HG03108 (cell line): ENCODE measurements around the gene OR6P1.

ENCODE experiments used
- ATAC-seq: cut with Tn5 transposase; IDR thresholded peaks from one replicate; pipeline ENCODE4 v1.9.1; 2021; ENCODE audit warnings: moderate library complexity; ENCODE audit not compliant: unreplicated experiment

OR6P1 gene

GRCh38 chr1:158570480-158570879 lies at the start of gene OR6P1:
TSS of gene OR6P1 (minus strand) at chr1:158570580. CDS start at chr1:158563604, 6,976 bp downstream.
- no peak for ATAC-seq

GRCh38 chr1:158613764-158614163 lies 43.4 kb upstream of the OR6P1 start:
- ATAC-seq: no peak

GRCh38 chr1:158611916-158612315 lies 41.5 kb upstream of the OR6P1 start:
- no peak for ATAC-seq

- no peak for ATAC-seq
Observed at GRCh38 chr1:158607296-158607695, 36.9 kb upstream of the OR6P1 start.

- no peak for ATAC-seq
Observed at GRCh38 chr1:158604968-158605367, 34.6 kb upstream of the OR6P1 start, which contains the start of gene OR10Z1. TSS of gene OR10Z1 (plus strand) at chr1:158605268. CDS start at chr1:158606439, 1,171 bp downstream.

- no peak for ATAC-seq
Observed at GRCh38 chr1:158600735-158601134, 30.4 kb upstream of the OR6P1 start.

- no peak for ATAC-seq
Observed at GRCh38 chr1:158586942-158587341, 16.6 kb upstream of the OR6P1 start.

- no peak for ATAC-seq
Observed at GRCh38 chr1:158583962-158584361, 13.6 kb upstream of the OR6P1 start.

- ATAC-seq: no peak
Observed at GRCh38 chr1:158579733-158580132, 9.4 kb upstream of the OR6P1 start, which contains the start of gene OR10X1. TSS of gene OR10X1 (minus strand) at chr1:158579899. CDS start at chr1:158579899, 0 bp downstream.

GRCh38 chr1:158577561-158577960 lies 7.2 kb upstream of the OR6P1 start:
- no peak for ATAC-seq

- ATAC-seq: no peak
Observed at GRCh38 chr1:158572226-158572625, 1.8 kb upstream of the OR6P1 start.

GRCh38 chr1:158564608-158565007 lies 5.8 kb downstream of the OR6P1 start:
- ATAC-seq: no peak

- no peak for ATAC-seq
Observed at GRCh38 chr1:158563853-158564252, 6.5 kb downstream of the OR6P1 start.

- ATAC-seq: no peak
Observed at GRCh38 chr1:158559696-158560095, 10.7 kb downstream of the OR6P1 start.

GRCh38 chr1:158554352-158554751 lies 16.0 kb downstream of the OR6P1 start, which contains the start of gene OR6Y1:
TSS of gene OR6Y1 (minus strand) at chr1:158554405. CDS start at chr1:158548105, 6,300 bp downstream.
- ATAC-seq: no peak

- ATAC-seq: no peak
Observed at GRCh38 chr1:158552296-158552695, 18.1 kb downstream of the OR6P1 start.

- no peak for ATAC-seq
Observed at GRCh38 chr1:158547533-158547932, 22.8 kb downstream of the OR6P1 start.

- ATAC-seq: no peak
Observed at GRCh38 chr1:158537609-158538008, 32.8 kb downstream of the OR6P1 start.

- no peak for ATAC-seq
Observed at GRCh38 chr1:158534496-158534895, 35.9 kb downstream of the OR6P1 start.

GRCh38 chr1:158527190-158527815 lies 43.1 kb downstream of the OR6P1 start:
- no peak for ATAC-seq

GRCh38 chr1:158521666-158522058 lies 48.7 kb downstream of the OR6P1 start:
- no peak for ATAC-seq

- ATAC-seq: no peak
Observed at GRCh38 chr1:158520955-158521665, 49.3 kb downstream of the OR6P1 start.
